Measurements from ENCODE around the gene DNAH7.

DNAH7 gene

DNA sequence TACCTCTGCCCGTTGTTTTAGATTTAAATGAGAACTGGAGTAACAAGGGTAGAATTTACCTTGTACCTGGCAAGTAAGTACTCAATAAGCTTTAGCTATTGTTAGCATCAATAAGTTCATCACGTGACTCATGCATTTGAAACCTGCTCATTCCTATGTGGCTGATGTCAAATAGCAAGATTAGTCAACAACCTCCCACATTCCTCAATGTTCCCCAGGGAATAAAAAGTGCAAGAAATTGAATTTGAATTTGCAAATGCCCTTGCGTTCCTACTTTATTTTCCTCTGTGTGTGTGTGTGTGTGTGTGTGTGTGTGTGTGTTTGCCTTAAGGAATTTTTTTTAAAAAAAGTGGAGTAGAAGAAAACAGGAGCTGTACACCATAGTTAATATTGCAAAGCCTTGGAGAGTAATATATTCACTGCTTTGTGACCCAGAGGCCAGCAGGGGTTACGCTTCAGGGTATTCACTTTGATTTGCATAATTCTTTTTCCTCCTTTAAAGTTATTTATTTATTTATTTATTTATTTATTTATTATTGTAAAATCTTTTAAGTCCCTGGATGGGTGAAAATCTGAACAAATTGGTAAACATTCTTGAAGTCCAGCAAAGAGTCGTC lies 43.9 kb upstream of the DNAH7 start:
- H4K91ac ChIP-seq (ENCODE audit: low read depth, low read length, poor library complexity) = no peak overlapping the region
- H2BK120ac ChIP-seq (ENCODE audit: low read depth, low read length) = no peak overlapping the region
- no peak overlapping the region for H4K8ac ChIP-seq (ENCODE audit: low read depth, low read length)
- H3K4me3 ChIP-seq (ENCODE audit: low read length in 2 of 2) = peak overlapping the region in 1 of 2 donors; percentile 40
- no peak for DNase-seq (ENCODE audit: low spot score)
- no peak overlapping the region for H3K18ac ChIP-seq (ENCODE audit: low read length)
- H3K4me1 ChIP-seq (ENCODE audit: control insufficient read depth in 2 of 2, insufficient read depth in 1 of 2, low read depth in 1 of 2, low read length in 2 of 2) = peaks cover 12 to 15% of the 10 kb centered on the region in 2 donors
- H3K79me1 ChIP-seq (ENCODE audit: low read depth, low read length) = no peaks in the 10 kb centered on the region
- H2BK5ac ChIP-seq (ENCODE audit: low read length) = no peak overlapping the region
- WGBS, 2 donors (ENCODE audit: extremely low coverage in 2 of 2, insufficient read length in 2 of 2, insufficient replicate concordance in 1 of 2) = no CpG with 5 or more reads among the region's 5 CpGs
- H3K9ac ChIP-seq (ENCODE audit: low read depth, low read length, poor library complexity) = no peak overlapping the region
- no peak overlapping the region for H3K4ac ChIP-seq (ENCODE audit: low read length)
- H3K14ac ChIP-seq (ENCODE audit: low read length) = no peak overlapping the region
- peak overlapping the region; percentile 14 for H3K4me2 ChIP-seq (ENCODE audit: insufficient read depth, low read length, poor library complexity, severe bottlenecking)
- H2AFZ ChIP-seq (ENCODE audit: low read length) = peak overlapping the region; percentile 87
- no peak overlapping the region for H2AK5ac ChIP-seq (ENCODE audit: low read depth, low read length)
- no peaks in the 10 kb centered on the region for H3K36me3 ChIP-seq (replicated peaks in 1 of 2; ENCODE audit: control insufficient read depth in 2 of 2, insufficient read depth in 2 of 2, low read length in 2 of 2)
- H3K9me3 ChIP-seq (replicated peaks in 1 of 2; ENCODE audit: control insufficient read depth in 2 of 2, insufficient read depth in 1 of 2, low read depth in 1 of 2, low read length in 2 of 2) = no peaks in the 10 kb centered on the region
- H3K27ac ChIP-seq (replicated peaks; ENCODE audit: low read length) = peak overlapping the region; percentile 92
- H2BK12ac ChIP-seq (ENCODE audit: low read length) = no peak overlapping the region
- H2BK15ac ChIP-seq (ENCODE audit: low read length) = no peak overlapping the region
- no peak overlapping the region for H3K23ac ChIP-seq (ENCODE audit: low read depth, low read length, poor library complexity)
- no peaks in the 10 kb centered on the region for H3K27me3 ChIP-seq (ENCODE audit: control insufficient read depth in 3 of 3, insufficient read depth in 3 of 3, low read depth in 1 of 3, low read length in 3 of 3)

GRCh38 chr2:196108604-196109003 lies 40.0 kb upstream of the DNAH7 start:
- H2BK120ac ChIP-seq (ENCODE audit: low read depth, low read length) = no peak overlapping the region
- no peak overlapping the region for H3K9ac ChIP-seq (ENCODE audit: low read depth, low read length, poor library complexity)
- no peak overlapping the region for H3K18ac ChIP-seq (ENCODE audit: low read length)
- no peak overlapping the region for H2BK5ac ChIP-seq (ENCODE audit: low read length)
- H3K4me2 ChIP-seq (ENCODE audit: insufficient read depth, low read length, poor library complexity, severe bottlenecking) = no peak overlapping the region
- H4K8ac ChIP-seq (ENCODE audit: low read depth, low read length) = no peak overlapping the region
- H3K4me3 ChIP-seq (ENCODE audit: low read length in 2 of 2) = no peak overlapping the region
- H3K36me3 ChIP-seq (replicated peaks in 1 of 2; ENCODE audit: control insufficient read depth in 2 of 2, insufficient read depth in 2 of 2, low read length in 2 of 2) = no peaks in the 10 kb centered on the region
- no CpG with 5 or more reads among the region's 1 CpG for WGBS, 2 donors (ENCODE audit: extremely low coverage in 2 of 2, insufficient read length in 2 of 2, insufficient replicate concordance in 1 of 2)
- no peak overlapping the region for H2BK12ac ChIP-seq (ENCODE audit: low read length)
- H3K9me3 ChIP-seq (replicated peaks in 1 of 2; ENCODE audit: control insufficient read depth in 2 of 2, insufficient read depth in 1 of 2, low read depth in 1 of 2, low read length in 2 of 2) = no peaks in the 10 kb centered on the region
- no peak overlapping the region for H3K14ac ChIP-seq (ENCODE audit: low read length)
- no peak overlapping the region for H3K27ac ChIP-seq (replicated peaks; ENCODE audit: low read length)
- no peak overlapping the region for H2AK5ac ChIP-seq (ENCODE audit: low read depth, low read length)
- H4K91ac ChIP-seq (ENCODE audit: low read depth, low read length, poor library complexity) = no peak overlapping the region
- H3K23ac ChIP-seq (ENCODE audit: low read depth, low read length, poor library complexity) = no peak overlapping the region
- H3K79me1 ChIP-seq (ENCODE audit: low read depth, low read length) = no peaks in the 10 kb centered on the region
- H2AFZ ChIP-seq (ENCODE audit: low read length) = no peak overlapping the region
- no peaks in the 10 kb centered on the region for H3K27me3 ChIP-seq (ENCODE audit: control insufficient read depth in 3 of 3, insufficient read depth in 3 of 3, low read depth in 1 of 3, low read length in 3 of 3)
- DNase-seq (ENCODE audit: low spot score) = no peak
- H2BK15ac ChIP-seq (ENCODE audit: low read length) = no peak overlapping the region
- no peak overlapping the region for H3K4ac ChIP-seq (ENCODE audit: low read length)
- peaks cover 10% of the 10 kb centered on the region in 2 donors for H3K4me1 ChIP-seq (ENCODE audit: control insufficient read depth in 2 of 2, insufficient read depth in 1 of 2, low read depth in 1 of 2, low read length in 2 of 2)

GRCh38 chr2:196105951-196106350 lies 37.3 kb upstream of the DNAH7 start:
- H3K27ac ChIP-seq (replicated peaks; ENCODE audit: low read length) = no peak overlapping the region

GRCh38 chr2:196104066-196104465 lies 35.4 kb upstream of the DNAH7 start:
- no peak overlapping the region for H4K91ac ChIP-seq (ENCODE audit: low read depth, low read length, poor library complexity)
- WGBS, 2 donors (ENCODE audit: extremely low coverage in 2 of 2, insufficient read length in 2 of 2, insufficient replicate concordance in 1 of 2) = no CpG with 5 or more reads among the region's 4 CpGs
- H3K36me3 ChIP-seq (replicated peaks in 1 of 2; ENCODE audit: control insufficient read depth in 2 of 2, insufficient read depth in 2 of 2, low read length in 2 of 2) = no peaks in the 10 kb centered on the region
- no peaks in the 10 kb centered on the region for H3K27me3 ChIP-seq (ENCODE audit: control insufficient read depth in 3 of 3, insufficient read depth in 3 of 3, low read depth in 1 of 3, low read length in 3 of 3)
- H2BK12ac ChIP-seq (ENCODE audit: low read length) = no peak overlapping the region
- H3K23ac ChIP-seq (ENCODE audit: low read depth, low read length, poor library complexity) = no peak overlapping the region
- H3K27ac ChIP-seq (replicated peaks; ENCODE audit: low read length) = no peak overlapping the region
- no peak overlapping the region for H2BK120ac ChIP-seq (ENCODE audit: low read depth, low read length)
- no peak for DNase-seq (ENCODE audit: low spot score)
- H2BK5ac ChIP-seq (ENCODE audit: low read length) = no peak overlapping the region
- H3K18ac ChIP-seq (ENCODE audit: low read length) = no peak overlapping the region
- H2AK5ac ChIP-seq (ENCODE audit: low read depth, low read length) = no peak overlapping the region
- H3K4me3 ChIP-seq (ENCODE audit: low read length in 2 of 2) = no peak overlapping the region
- peak overlapping the region; percentile 46 for H2AFZ ChIP-seq (ENCODE audit: low read length)
- H3K9me3 ChIP-seq (replicated peaks in 1 of 2; ENCODE audit: control insufficient read depth in 2 of 2, insufficient read depth in 1 of 2, low read depth in 1 of 2, low read length in 2 of 2) = no peaks in the 10 kb centered on the region
- peaks cover 3 to 6% of the 10 kb centered on the region in 2 donors for H3K4me1 ChIP-seq (ENCODE audit: control insufficient read depth in 2 of 2, insufficient read depth in 1 of 2, low read depth in 1 of 2, low read length in 2 of 2)
- H3K79me1 ChIP-seq (ENCODE audit: low read depth, low read length) = no peaks in the 10 kb centered on the region
- no peak overlapping the region for H2BK15ac ChIP-seq (ENCODE audit: low read length)
- H3K4me2 ChIP-seq (ENCODE audit: insufficient read depth, low read length, poor library complexity, severe bottlenecking) = no peak overlapping the region
- no peak overlapping the region for H3K9ac ChIP-seq (ENCODE audit: low read depth, low read length, poor library complexity)
- no peak overlapping the region for H3K4ac ChIP-seq (ENCODE audit: low read length)
- no peak overlapping the region for H3K14ac ChIP-seq (ENCODE audit: low read length)
- no peak overlapping the region for H4K8ac ChIP-seq (ENCODE audit: low read depth, low read length)

More at GRCh38 chr2:196105951-196106350, 37.3 kb upstream of the DNAH7 start:
- H3K9ac ChIP-seq (ENCODE audit: low read depth, low read length, poor library complexity) = no peak overlapping the region
- no peak overlapping the region for H3K4ac ChIP-seq (ENCODE audit: low read length)
- no peak for DNase-seq (ENCODE audit: low spot score)
- no peak overlapping the region for H2BK120ac ChIP-seq (ENCODE audit: low read depth, low read length)
- no peak overlapping the region for H4K91ac ChIP-seq (ENCODE audit: low read depth, low read length, poor library complexity)
- H2AFZ ChIP-seq (ENCODE audit: low read length) = no peak overlapping the region
- no peak overlapping the region for H4K8ac ChIP-seq (ENCODE audit: low read depth, low read length)
- H3K4me3 ChIP-seq (ENCODE audit: low read length in 2 of 2) = no peak overlapping the region
- H2BK12ac ChIP-seq (ENCODE audit: low read length) = no peak overlapping the region
- no peak overlapping the region for H3K18ac ChIP-seq (ENCODE audit: low read length)
- H3K4me2 ChIP-seq (ENCODE audit: insufficient read depth, low read length, poor library complexity, severe bottlenecking) = no peak overlapping the region
- no peaks in the 10 kb centered on the region for H3K36me3 ChIP-seq (replicated peaks in 1 of 2; ENCODE audit: control insufficient read depth in 2 of 2, insufficient read depth in 2 of 2, low read length in 2 of 2)
- peaks cover 3 to 6% of the 10 kb centered on the region in 2 donors for H3K4me1 ChIP-seq (ENCODE audit: control insufficient read depth in 2 of 2, insufficient read depth in 1 of 2, low read depth in 1 of 2, low read length in 2 of 2)
- H3K23ac ChIP-seq (ENCODE audit: low read depth, low read length, poor library complexity) = no peak overlapping the region
- no peaks in the 10 kb centered on the region for H3K79me1 ChIP-seq (ENCODE audit: low read depth, low read length)
- H2AK5ac ChIP-seq (ENCODE audit: low read depth, low read length) = no peak overlapping the region
- H3K14ac ChIP-seq (ENCODE audit: low read length) = no peak overlapping the region
- H2BK5ac ChIP-seq (ENCODE audit: low read length) = no peak overlapping the region
- no CpG with 5 or more reads among the region's 5 CpGs for WGBS, 2 donors (ENCODE audit: extremely low coverage in 2 of 2, insufficient read length in 2 of 2, insufficient replicate concordance in 1 of 2)
- no peak overlapping the region for H2BK15ac ChIP-seq (ENCODE audit: low read length)
- H3K27me3 ChIP-seq (ENCODE audit: control insufficient read depth in 3 of 3, insufficient read depth in 3 of 3, low read depth in 1 of 3, low read length in 3 of 3) = no peaks in the 10 kb centered on the region
- H3K9me3 ChIP-seq (replicated peaks in 1 of 2; ENCODE audit: control insufficient read depth in 2 of 2, insufficient read depth in 1 of 2, low read depth in 1 of 2, low read length in 2 of 2) = no peaks in the 10 kb centered on the region

Measured in neuronal stem cell (in vitro differentiated cells).